ENCODE results near the gene LRCH1.

LRCH1 gene

DNA sequence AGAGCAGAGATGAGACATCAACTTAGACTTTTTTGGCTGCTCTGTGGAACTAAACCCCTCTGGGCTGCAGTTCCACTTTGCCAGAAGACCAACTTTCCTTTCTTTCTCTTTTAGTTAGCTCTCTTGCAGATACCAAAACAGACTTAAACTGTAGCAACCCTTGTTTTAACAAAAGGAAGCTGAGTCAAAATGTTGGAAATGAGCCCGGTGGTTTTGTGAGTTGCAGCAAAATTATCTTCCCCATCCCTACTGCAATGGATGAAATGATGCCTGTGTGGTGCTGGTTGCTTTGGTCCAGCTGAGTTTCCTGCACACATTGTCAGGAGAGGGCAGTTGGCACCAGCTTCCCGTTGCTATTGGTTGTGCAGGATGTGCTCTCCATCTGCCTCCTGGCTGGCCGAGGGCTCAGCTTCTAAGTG is 115.3 kb downstream of the LRCH1 start:
- no peak for DNase-seq

- no peak for DNase-seq
Measured at GRCh38 chr13:46668931-46669525, 116.1 kb downstream of the LRCH1 start.

GRCh38 chr13:46672338-46673090 is 119.5 kb downstream of the LRCH1 start:
- no peak for DNase-seq

- DNase-seq = no peak
Measured at GRCh38 chr13:46675016-46675415, 122.0 kb downstream of the LRCH1 start.

DNA sequence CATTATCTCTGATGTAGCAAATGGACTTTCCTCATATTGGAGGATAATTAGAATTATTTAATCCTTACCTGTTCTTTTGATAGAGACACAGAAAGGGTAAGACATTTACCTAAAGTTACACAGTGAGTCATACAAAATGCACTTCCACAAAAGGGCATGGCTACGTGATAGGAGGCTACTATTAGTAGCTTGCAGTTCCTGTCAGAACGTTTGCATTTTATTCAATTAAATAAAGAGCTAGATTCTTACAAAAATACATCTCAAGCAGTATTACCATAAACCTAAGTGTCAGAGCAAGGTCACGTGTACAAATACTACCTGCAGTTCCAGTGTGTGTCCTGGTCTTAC is 123.4 kb downstream of the LRCH1 start:
- no peak for DNase-seq

GRCh38 chr13:46679369-46680120 is 126.6 kb downstream of the LRCH1 start:
- DNase-seq = no peak

DNA sequence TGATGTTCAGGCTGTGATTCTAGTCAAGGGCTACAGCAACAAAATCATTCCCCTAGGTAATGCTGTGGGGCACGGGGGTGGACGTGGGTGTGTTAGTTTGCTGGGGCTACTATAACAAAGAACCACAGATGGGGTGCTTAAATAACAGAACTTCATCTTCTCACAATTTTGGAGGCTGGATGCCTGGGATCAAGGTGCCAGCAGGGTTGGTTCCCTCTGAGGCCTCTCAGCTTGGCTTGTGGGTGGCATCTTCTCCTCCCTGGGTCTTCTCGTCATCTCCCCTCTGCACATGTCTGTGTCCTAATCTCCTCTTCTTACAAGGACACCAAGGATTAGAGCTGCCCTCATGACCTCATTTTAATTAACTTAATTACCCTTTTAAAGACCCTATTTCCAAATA is 129.0 kb downstream of the LRCH1 start:
- no peak for DNase-seq

DNA sequence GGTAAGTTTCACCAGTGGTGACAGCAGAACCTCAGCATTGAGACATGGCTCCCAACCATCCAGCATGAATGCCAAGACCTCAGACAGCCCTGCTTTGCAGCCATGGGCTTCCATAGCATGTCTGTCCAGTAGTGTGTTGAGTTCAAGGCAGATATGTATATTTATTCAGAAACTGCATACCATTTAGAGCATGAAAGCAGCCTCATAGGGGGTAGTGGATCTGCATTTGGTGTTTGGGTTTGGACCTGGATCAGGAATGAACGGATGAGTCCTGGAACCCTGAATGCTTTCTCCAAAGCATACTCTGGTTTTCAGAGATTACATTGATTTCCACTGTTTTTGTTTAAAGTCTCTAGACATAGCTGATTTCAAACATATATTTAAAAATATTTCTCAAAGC is 129.7 kb downstream of the LRCH1 start:
- no peak for DNase-seq

DNA sequence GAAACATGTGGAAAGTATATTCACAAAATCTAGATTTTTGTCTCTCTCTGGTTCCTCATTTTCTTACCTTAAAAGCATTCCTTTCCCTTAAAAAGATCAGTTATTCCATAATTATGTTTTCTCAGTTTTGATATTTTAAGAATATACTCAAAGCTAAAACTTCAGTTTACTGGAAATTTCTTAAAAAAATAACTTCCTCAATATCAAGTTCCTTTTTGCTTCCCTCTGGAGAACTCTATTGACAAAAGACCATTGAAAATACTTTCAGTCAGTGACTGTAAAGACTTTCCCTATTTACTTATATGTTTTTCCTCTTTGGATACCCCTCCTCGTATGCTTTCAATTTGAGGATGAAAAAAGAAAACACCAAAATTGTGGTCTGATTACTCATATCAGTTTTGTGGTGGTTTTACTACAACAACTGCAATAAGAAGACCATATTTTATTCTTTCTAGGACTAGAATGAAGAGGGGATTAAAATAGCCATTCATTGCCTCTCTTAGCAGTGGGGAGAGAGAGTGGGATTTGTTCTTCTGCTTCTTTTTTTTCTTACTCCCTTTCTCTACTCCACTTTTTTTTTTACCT is 130.8 kb downstream of the LRCH1 start:
- DNase-seq = no peak

GRCh38 chr13:46684287-46685001 is 131.5 kb downstream of the LRCH1 start:
- DNase-seq = no peak

DNA sequence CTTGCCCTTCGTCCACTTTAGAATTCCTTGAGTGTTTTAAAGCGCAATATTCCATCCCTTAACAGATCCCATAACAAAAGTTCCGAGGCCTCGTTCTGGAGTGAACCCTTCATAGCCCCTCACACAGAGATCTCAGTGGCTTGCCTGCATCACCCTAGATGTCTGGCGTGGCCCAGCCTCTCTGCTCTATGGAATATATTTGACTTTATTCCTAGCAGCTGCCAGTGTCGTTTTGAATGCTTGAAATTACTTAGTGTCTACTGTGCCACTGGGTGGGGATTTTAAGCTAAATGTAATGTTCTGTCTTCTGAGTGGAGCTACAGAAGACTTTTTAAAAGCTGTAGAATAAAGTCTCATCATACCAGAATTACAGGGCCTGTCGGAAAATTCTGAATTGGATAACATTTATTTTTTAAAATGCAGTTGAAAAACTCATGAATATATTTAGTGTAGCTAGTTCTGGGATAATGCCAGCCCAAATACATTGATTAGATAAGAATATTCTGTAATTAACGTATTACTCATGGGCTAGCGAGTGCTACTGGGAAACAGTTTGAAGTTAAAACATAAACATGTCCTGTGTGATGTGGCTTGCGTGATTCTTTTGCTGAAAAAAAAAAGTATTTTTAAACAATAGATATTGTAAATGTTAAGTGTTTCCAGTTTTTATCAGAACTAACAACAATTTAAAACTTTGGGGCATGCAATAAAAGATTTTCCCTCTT is 132.2 kb downstream of the LRCH1 start:
- DNase-seq = no peak

GRCh38 chr13:46686171-46686570 is 133.2 kb downstream of the LRCH1 start:
- no peak for DNase-seq

DNA sequence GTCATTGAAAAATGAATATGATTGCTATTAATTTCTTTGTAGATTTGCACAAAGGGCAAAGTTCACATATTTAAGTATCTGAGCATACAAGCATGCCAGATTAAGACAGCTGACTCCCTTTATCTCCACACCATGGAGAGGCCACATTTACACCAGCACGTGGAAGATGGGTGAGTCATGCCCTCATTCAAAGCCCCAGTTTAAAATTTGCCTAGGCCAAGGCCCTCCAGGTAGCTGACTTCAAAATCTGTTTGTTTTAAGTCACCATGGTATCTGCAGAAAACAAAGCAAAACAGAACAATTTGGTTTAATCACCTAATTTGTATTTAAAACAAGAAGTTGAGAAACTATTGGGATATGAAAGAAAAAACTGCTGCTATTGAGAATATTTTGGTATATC is 134.8 kb downstream of the LRCH1 start:
- DNase-seq = no peak

DNA sequence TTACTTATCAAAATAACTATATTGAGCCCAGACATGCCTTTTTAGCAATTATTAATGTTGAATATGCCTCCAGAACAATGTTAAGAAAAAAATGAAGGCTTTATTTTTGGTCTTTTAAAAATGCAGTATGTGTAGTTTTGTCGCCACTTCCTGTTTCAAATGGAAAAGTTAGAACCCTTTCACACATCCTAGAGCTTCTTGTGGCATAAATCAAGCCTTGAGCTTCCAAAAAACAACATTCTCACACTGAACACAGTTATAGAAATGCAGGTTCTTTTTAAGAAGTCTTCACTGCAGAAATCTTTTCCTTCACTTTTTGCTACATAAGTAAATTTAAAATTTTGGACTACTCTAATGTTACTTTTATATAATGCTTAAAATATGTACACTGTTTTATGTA is 135.3 kb downstream of the LRCH1 start:
- DNase-seq = no peak

DNA sequence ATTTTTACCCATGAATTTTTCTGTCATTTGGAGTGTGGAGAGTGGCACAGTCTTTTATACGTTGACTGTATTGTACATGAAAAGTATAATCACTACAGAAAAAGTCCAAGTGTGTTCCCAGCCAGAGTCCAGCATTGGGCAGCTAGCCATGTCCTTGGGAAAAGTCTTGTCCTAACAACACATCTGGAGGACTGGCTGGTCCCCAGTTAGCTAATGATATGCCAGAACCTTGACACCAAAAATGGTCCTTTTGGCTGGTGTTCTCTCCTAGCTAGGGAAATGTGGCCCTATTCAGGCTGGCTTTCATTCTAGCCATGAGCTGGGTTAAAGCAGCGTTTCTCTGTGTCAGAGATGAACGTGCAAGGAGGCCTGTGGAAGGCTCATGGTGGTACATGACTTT is 145.0 kb downstream of the LRCH1 start:
- no peak for DNase-seq

DNA sequence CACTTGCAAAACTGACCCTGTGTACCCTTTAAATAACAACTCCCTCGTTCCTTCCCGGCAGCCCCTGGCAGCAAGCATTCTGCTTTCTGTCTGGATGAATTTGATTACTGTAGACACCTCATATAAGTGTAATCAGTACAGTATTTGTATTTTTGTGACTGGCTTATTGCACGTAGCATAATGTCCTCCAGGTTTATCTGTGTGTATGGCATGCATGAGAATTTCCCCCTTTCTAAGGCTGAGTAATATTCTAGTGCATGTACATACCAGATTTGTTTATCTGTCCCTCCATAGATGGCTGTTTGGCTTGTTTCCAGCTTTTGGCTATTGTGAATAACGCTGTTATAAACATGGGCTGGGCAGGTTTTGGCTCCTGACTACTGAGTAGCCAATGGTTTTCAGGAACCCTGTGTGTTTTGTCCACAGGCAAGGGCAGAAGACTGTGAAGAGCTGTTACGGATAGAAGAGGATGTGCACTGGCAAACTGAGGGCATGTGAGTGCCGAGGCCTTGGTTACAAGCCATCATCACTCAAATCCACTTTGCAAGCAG is 146.0 kb downstream of the LRCH1 start:
- no peak for DNase-seq

- DNase-seq = no peak
Measured at GRCh38 chr13:46712524-46712923, 159.6 kb downstream of the LRCH1 start.

GRCh38 chr13:46715363-46715762 is 162.4 kb downstream of the LRCH1 start:
- no peak for DNase-seq

DNA sequence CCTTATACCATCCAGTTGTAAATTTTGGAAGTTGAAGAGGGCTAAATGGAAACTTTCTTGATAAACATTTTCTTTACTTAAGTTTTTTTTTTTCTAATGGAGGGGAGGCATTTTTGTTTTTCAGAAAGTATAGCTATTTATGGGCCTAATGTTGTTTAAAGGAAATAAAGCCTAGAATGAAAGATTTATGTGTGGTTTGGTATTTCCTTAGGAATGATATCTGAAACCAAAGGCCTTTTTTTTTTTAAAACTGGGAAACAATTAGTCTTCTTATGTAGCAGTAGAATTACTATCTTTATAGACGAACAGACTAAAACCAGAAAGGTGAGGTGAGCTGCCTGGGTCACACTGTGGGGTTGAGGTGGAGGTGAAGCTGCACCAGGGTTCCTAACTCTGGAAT is 163.9 kb downstream of the LRCH1 start:
- DNase-seq = no peak

DNA sequence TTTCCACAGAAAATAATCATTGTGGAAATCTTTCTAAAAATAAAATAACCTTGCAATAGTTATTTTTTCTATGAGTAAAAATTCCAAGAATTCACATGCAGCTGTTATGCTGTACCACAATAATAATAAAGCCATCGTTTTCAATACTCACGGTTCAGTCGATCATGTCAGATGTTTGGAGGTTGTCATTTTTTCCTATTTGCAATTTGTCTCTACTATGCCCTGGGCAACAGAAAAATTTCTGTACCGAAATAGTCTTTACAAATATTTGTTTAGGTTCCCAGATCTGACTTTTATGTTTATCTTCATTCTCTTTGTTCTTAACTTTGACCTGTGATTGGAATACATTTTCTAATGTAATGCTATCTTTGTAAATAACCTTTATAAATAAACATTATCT is 164.3 kb downstream of the LRCH1 start:
- no peak for DNase-seq

DNA sequence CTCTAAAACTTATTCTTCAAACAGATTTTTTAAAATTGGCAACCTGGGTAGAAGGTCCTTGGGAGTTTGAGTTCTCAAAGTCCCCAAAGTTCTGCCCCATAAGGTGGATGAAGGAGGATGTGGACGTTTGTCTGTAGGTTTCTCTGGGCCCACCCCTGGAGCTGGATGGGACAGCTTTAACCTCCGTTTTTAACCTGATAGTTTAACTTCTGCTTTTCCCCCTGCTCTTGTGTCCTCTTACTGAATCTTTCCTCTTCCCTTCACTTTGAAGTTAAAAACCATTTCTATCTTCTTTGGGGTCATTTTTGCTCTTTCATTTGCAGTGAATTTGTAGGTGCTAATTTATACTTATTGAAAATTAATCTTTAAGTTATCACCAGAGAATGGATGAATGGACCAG is 164.9 kb downstream of the LRCH1 start:
- no peak for DNase-seq

GRCh38 chr13:46720189-46720588 is 167.2 kb downstream of the LRCH1 start:
- DNase-seq = no peak

All from stimulated activated CD4-positive, alpha-beta T cell treated with anti-CD3 and anti-CD28 coated beads, Interleukin-2, amount 100 ng/mL, for 24 hours (primary cell).